Measurements from ENCODE around the gene TRPM2. TPM values are rescaled to one million over a fixed set of nuclear protein-coding genes. Genes with fewer than 3 reads are reported as not detected.

Gene TRPM2
- total and polyA plus RNA-seq, 2 of the 13 experiments (the other 11 are each of a cell fraction or from before 2014, with no cell fraction given) = 0.07 to 0.20 TPM

DNA sequence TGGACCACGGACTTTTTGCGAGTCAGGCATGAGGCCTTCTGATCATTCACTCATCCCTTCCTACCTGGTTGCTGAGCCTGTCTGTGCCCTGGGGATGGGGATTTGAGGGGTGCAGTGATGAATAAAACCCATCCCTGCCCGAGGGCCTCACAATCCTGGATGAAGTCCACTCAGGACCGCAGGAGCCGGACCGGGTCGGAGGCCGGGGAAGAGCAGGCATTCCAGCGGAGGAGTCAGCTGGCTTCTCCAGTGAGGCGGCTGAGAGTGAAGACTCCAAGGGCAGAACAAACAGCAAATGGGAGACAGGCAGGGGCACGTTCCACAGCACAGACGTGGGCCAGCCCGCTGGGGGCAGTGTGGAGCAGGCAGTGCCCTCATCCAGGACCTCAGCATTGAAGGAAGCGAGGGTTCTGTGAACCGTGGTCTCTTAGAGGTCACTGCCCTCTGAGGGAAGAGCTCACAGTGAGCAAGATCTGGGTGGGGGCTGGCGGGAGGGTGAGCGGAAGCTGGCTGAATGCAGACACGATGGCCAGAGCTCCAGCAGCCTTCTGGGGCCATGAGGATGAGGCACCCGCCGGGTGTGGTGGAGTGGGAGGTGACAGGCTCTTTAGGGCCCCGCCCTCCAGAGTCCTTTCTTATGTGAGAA is 91.0 kb downstream of the TRPM2 start (continued):
- TF ChIP-seq, protein P1, sequence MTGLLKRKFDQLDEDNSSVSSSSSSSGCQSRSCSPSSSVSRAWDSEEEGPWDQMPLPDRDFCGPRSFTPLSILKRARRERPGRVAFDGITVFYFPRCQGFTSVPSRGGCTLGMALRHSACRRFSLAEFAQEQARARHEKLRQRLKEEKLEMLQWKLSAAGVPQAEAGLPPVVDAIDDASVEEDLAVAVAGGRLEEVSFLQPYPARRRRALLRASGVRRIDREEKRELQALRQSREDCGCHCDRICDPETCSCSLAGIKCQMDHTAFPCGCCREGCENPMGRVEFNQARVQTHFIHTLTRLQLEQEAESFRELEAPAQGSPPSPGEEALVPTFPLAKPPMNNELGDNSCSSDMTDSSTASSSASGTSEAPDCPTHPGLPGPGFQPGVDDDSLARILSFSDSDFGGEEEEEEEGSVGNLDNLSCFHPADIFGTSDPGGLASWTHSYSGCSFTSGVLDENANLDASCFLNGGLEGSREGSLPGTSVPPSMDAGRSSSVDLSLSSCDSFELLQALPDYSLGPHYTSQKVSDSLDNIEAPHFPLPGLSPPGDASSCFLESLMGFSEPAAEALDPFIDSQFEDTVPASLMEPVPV (CRISPR knock-in tag; IDR thresholded peaks at IDR 0.05) = 0 out of 2 replicates have a peak, but pooled peaks have one; percentile 23
- TF ChIP-seq, protein P2, sequence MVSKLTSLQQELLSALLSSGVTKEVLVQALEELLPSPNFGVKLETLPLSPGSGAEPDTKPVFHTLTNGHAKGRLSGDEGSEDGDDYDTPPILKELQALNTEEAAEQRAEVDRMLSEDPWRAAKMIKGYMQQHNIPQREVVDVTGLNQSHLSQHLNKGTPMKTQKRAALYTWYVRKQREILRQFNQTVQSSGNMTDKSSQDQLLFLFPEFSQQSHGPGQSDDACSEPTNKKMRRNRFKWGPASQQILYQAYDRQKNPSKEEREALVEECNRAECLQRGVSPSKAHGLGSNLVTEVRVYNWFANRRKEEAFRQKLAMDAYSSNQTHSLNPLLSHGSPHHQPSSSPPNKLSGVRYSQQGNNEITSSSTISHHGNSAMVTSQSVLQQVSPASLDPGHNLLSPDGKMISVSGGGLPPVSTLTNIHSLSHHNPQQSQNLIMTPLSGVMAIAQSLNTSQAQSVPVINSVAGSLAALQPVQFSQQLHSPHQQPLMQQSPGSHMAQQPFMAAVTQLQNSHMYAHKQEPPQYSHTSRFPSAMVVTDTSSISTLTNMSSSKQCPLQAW (CRISPR knock-in tag; IDR thresholded peaks at IDR 0.05) = 0 out of 2 replicates have a peak, but pooled peaks have one; percentile 31
- TF ChIP-seq XRCC5 (optimal IDR thresholded peaks at IDR 0.05; ENCODE audit: low read length) (peak; percentile 88), ZBTB38 (CRISPR knock-in tag; IDR thresholded peaks at IDR 0.05) (peak; percentile 52; the same call in 1 of the 2 replicates), ZNF841 (CRISPR knock-in tag; IDR thresholded peaks at IDR 0.05; ENCODE audit: borderline replicate concordance) (no peak), MAZ (IDR thresholded peaks at IDR 0.05; ENCODE audit: borderline replicate concordance, low read depth, low read length) (peak; percentile 65; the same call in 1 of the 2 replicates), MAZ (CRISPR knock-in tag; IDR thresholded peaks at IDR 0.05; ENCODE audit: low read depth) (no peak; the same call in 1 of the 2 replicates), SPEN (CRISPR knock-in tag; IDR thresholded peaks at IDR 0.05; ENCODE audit: low read depth) (peak; percentile 65), GLI4 (CRISPR knock-in tag; IDR thresholded peaks at IDR 0.05; ENCODE audit: borderline replicate concordance) (0 out of 2 replicates have a peak, but pooled peaks have one; percentile 62), REPIN1 (CRISPR knock-in tag; IDR thresholded peaks at IDR 0.05; ENCODE audit: borderline replicate concordance, low read depth) (peak; percentile 55; the same call in 1 of the 2 replicates), RAD21 (CRISPR knock-in tag; IDR thresholded peaks at IDR 0.05) (peak; percentile 70)
- TF ChIP-seq, protein P3, sequence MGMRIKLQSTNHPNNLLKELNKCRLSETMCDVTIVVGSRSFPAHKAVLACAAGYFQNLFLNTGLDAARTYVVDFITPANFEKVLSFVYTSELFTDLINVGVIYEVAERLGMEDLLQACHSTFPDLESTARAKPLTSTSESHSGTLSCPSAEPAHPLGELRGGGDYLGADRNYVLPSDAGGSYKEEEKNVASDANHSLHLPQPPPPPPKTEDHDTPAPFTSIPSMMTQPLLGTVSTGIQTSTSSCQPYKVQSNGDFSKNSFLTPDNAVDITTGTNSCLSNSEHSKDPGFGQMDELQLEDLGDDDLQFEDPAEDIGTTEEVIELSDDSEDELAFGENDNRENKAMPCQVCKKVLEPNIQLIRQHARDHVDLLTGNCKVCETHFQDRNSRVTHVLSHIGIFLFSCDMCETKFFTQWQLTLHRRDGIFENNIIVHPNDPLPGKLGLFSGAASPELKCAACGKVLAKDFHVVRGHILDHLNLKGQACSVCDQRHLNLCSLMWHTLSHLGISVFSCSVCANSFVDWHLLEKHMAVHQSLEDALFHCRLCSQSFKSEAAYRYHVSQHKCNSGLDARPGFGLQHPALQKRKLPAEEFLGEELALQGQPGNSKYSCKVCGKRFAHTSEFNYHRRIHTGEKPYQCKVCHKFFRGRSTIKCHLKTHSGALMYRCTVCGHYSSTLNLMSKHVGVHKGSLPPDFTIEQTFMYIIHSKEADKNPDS (CRISPR knock-in tag; IDR thresholded peaks at IDR 0.05) = no peak
- TF ChIP-seq, protein P4, sequence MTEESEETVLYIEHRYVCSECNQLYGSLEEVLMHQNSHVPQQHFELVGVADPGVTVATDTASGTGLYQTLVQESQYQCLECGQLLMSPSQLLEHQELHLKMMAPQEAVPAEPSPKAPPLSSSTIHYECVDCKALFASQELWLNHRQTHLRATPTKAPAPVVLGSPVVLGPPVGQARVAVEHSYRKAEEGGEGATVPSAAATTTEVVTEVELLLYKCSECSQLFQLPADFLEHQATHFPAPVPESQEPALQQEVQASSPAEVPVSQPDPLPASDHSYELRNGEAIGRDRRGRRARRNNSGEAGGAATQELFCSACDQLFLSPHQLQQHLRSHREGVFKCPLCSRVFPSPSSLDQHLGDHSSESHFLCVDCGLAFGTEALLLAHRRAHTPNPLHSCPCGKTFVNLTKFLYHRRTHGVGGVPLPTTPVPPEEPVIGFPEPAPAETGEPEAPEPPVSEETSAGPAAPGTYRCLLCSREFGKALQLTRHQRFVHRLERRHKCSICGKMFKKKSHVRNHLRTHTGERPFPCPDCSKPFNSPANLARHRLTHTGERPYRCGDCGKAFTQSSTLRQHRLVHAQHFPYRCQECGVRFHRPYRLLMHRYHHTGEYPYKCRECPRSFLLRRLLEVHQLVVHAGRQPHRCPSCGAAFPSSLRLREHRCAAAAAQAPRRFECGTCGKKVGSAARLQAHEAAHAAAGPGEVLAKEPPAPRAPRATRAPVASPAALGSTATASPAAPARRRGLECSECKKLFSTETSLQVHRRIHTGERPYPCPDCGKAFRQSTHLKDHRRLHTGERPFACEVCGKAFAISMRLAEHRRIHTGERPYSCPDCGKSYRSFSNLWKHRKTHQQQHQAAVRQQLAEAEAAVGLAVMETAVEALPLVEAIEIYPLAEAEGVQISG (CRISPR knock-in tag; IDR thresholded peaks at IDR 0.05) = peak; percentile 34; the same call in 1 of the 2 replicates
- TF ChIP-seq, protein P5, sequence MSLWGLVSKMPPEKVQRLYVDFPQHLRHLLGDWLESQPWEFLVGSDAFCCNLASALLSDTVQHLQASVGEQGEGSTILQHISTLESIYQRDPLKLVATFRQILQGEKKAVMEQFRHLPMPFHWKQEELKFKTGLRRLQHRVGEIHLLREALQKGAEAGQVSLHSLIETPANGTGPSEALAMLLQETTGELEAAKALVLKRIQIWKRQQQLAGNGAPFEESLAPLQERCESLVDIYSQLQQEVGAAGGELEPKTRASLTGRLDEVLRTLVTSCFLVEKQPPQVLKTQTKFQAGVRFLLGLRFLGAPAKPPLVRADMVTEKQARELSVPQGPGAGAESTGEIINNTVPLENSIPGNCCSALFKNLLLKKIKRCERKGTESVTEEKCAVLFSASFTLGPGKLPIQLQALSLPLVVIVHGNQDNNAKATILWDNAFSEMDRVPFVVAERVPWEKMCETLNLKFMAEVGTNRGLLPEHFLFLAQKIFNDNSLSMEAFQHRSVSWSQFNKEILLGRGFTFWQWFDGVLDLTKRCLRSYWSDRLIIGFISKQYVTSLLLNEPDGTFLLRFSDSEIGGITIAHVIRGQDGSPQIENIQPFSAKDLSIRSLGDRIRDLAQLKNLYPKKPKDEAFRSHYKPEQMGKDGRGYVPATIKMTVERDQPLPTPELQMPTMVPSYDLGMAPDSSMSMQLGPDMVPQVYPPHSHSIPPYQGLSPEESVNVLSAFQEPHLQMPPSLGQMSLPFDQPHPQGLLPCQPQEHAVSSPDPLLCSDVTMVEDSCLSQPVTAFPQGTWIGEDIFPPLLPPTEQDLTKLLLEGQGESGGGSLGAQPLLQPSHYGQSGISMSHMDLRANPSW (CRISPR knock-in tag; IDR thresholded peaks at IDR 0.05; ENCODE audit: borderline replicate concordance) = no peak
- TF ChIP-seq, protein P6, sequence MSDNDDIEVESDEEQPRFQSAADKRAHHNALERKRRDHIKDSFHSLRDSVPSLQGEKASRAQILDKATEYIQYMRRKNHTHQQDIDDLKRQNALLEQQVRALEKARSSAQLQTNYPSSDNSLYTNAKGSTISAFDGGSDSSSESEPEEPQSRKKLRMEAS (IDR thresholded peaks at IDR 0.05) = peak; percentile 53; the same call in 1 of the 2 replicates

Measured in HepG2 (cell line).